Measurements from ENCODE around the gene RELL1. TPM values are rescaled to one million over a fixed set of nuclear protein-coding genes. Genes with fewer than 3 reads are reported as not detected.

RELL1 gene
- total RNA-seq, 1 experiment from 2014 or later = 45.3 TPM

GRCh38 chr4:37588150-37588549, 98.0 kb downstream of the RELL1 start:
- Histone ChIP-seq H3K36me3 (ENCODE audit: control insufficient read depth, insufficient read depth, low read length) (no peaks in the 10 kb centered on the region), H3K4me3 (ENCODE audit: low read depth, low read length) (no peak overlapping the region), H3K27me3 (replicated peaks; ENCODE audit: control insufficient read depth, insufficient read depth, low read length) (no peaks in the 10 kb centered on the region), H3K9me3 (no peaks in the 10 kb centered on the region), H3K4me1 (peaks cover 11% of the 10 kb centered on the region)
- Mint-ChIP-seq H3K27ac (ENCODE audit: unreplicated experiment) (no peak overlapping the region), H3K36me3 (ENCODE audit: insufficient read depth, unreplicated experiment) (no peaks in the 10 kb centered on the region), H3K27me3 (ENCODE audit: insufficient read depth, unreplicated experiment) (no peaks in the 10 kb centered on the region), H3K4me3 (ENCODE audit: unreplicated experiment) (no peak overlapping the region), H3K4me1 (ENCODE audit: low read depth, unreplicated experiment) (peaks cover 15% of the 10 kb centered on the region), H3K9me3 (ENCODE audit: unreplicated experiment) (no peaks in the 10 kb centered on the region)
- no peak for DNase-seq
- ChIA-PET CTCF (interaction anchor here (0.8 kb wide), 1 partner anchor 135 kb away, joined by 3 read pairs; no protein-coding TSS in a partner anchor), POLR2A (no interaction called here)
- BruUV-seq (replicated peaks) = no TSS peak
- intact Hi-C loops (cut with micrococcal nuclease; ENCODE audit: unreplicated experiment) = no loop called here
- no peak for TF ChIP-seq CTCF (IDR thresholded peaks at IDR 0.05; ENCODE audit: insufficient read depth in 1 of 2, low read depth in 1 of 2, low read length in 1 of 2, severe bottlenecking in 1 of 2, unreplicated experiment in 1 of 2)

GRCh38 chr4:37586194-37586593, 100.0 kb downstream of the RELL1 start:
- H3K27me3 Mint-ChIP-seq (ENCODE audit: insufficient read depth, unreplicated experiment) = no peaks in the 10 kb centered on the region
- BruUV-seq (replicated peaks) = no TSS peak
- POLR2A ChIA-PET = no interaction called here

GRCh38 chr4:37584493-37585060, 101.6 kb downstream of the RELL1 start:
- Mint-ChIP-seq H3K4me3 (ENCODE audit: unreplicated experiment) (peak overlapping the region; percentile 70), H3K36me3 (ENCODE audit: insufficient read depth, unreplicated experiment) (no peaks in the 10 kb centered on the region), H3K27ac (ENCODE audit: unreplicated experiment) (peak overlapping the region; percentile 89), H3K4me1 (ENCODE audit: low read depth, unreplicated experiment) (peaks cover 15% of the 10 kb centered on the region), H3K9me3 (ENCODE audit: unreplicated experiment) (peaks cover 7% of the 10 kb centered on the region), H3K27me3 (ENCODE audit: insufficient read depth, unreplicated experiment) (no peaks in the 10 kb centered on the region)
- ChIA-PET POLR2A (interaction anchor here (0.6 kb wide), 1 partner anchor 8 kb away, joined by 7 read pairs; no protein-coding TSS in a partner anchor), CTCF (no interaction called here)
- Histone ChIP-seq H3K36me3 (ENCODE audit: control insufficient read depth, insufficient read depth, low read length) (no peaks in the 10 kb centered on the region), H3K9me3 (no peaks in the 10 kb centered on the region), H3K4me3 (ENCODE audit: low read depth, low read length) (peak overlapping the region; percentile 23), H3K4me1 (peaks cover 11% of the 10 kb centered on the region), H3K27me3 (replicated peaks; ENCODE audit: control insufficient read depth, insufficient read depth, low read length) (no peaks in the 10 kb centered on the region)
- intact Hi-C loops (cut with micrococcal nuclease; ENCODE audit: unreplicated experiment) = no loop called here
- no peak for DNase-seq
- BruUV-seq (replicated peaks) = TSS peak; percentile 74
- no peak for TF ChIP-seq CTCF (IDR thresholded peaks at IDR 0.05; ENCODE audit: insufficient read depth in 1 of 2, low read depth in 1 of 2, low read length in 1 of 2, severe bottlenecking in 1 of 2, unreplicated experiment in 1 of 2)

More at GRCh38 chr4:37586194-37586593, 100.0 kb downstream of the RELL1 start:
- H3K27ac Mint-ChIP-seq (ENCODE audit: unreplicated experiment) = no peak overlapping the region
- no peaks in the 10 kb centered on the region for H3K9me3 Mint-ChIP-seq (ENCODE audit: unreplicated experiment)
- no peak for TF ChIP-seq CTCF (IDR thresholded peaks at IDR 0.05; ENCODE audit: insufficient read depth in 1 of 2, low read depth in 1 of 2, low read length in 1 of 2, severe bottlenecking in 1 of 2, unreplicated experiment in 1 of 2)
- H3K4me3 Mint-ChIP-seq (ENCODE audit: unreplicated experiment) = no peak overlapping the region
- Histone ChIP-seq H3K36me3 (ENCODE audit: control insufficient read depth, insufficient read depth, low read length) (no peaks in the 10 kb centered on the region), H3K4me1 (peaks cover 16% of the 10 kb centered on the region), H3K4me3 (ENCODE audit: low read depth, low read length) (no peak overlapping the region), H3K27me3 (replicated peaks; ENCODE audit: control insufficient read depth, insufficient read depth, low read length) (no peaks in the 10 kb centered on the region), H3K9me3 (no peaks in the 10 kb centered on the region)
- H3K36me3 Mint-ChIP-seq (ENCODE audit: insufficient read depth, unreplicated experiment) = no peaks in the 10 kb centered on the region
- no peak for DNase-seq
- CTCF ChIA-PET = no interaction called here
- peaks cover 15% of the 10 kb centered on the region for H3K4me1 Mint-ChIP-seq (ENCODE audit: low read depth, unreplicated experiment)
- intact Hi-C loops (cut with micrococcal nuclease; ENCODE audit: unreplicated experiment) = no loop called here

Data from Caco-2 (cell line).